Measurements from ENCODE around the gene ST6GAL1.

DNA sequence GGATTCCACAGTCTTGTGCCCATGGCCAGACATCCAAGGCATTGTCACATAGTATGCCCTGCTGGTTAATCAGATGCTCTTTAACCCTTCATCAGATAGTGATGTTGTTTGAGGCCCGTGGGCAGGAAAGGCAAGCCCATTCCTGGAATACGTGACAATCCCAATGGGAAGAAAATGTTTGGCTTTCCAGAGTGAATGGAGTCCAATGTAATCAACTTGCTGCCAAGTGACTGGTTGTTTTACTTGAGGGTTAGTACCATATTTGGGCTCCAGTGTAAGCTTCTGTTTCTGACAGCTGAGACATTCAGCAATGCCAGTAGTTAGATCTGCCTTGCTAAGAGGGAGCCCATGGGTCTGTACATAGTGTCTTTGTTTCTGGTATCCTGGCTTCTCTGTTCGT lies 177.7 kb downstream of the ST6GAL1 start:
- TF ChIP-seq, protein P1, sequence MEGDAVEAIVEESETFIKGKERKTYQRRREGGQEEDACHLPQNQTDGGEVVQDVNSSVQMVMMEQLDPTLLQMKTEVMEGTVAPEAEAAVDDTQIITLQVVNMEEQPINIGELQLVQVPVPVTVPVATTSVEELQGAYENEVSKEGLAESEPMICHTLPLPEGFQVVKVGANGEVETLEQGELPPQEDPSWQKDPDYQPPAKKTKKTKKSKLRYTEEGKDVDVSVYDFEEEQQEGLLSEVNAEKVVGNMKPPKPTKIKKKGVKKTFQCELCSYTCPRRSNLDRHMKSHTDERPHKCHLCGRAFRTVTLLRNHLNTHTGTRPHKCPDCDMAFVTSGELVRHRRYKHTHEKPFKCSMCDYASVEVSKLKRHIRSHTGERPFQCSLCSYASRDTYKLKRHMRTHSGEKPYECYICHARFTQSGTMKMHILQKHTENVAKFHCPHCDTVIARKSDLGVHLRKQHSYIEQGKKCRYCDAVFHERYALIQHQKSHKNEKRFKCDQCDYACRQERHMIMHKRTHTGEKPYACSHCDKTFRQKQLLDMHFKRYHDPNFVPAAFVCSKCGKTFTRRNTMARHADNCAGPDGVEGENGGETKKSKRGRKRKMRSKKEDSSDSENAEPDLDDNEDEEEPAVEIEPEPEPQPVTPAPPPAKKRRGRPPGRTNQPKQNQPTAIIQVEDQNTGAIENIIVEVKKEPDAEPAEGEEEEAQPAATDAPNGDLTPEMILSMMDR (IDR thresholded peaks at IDR 0.05), result no peak
- no peak for TF ChIP-seq POLR2A (IDR thresholded peaks at IDR 0.05)

Data from heart left ventricle (tissue), 13 donors.